Measurements from ENCODE around the gene PNKD.
A peak's percentile ranks its signal among the peaks of the same experiment; 100 is the strongest.

The PNKD gene

GRCh38 chr2:218292048-218293014 lies 22.0 kb downstream of the PNKD start, which contains the start of gene TMBIM1:
TMBIM1 (minus strand) TSS chr2:218292503; CDS start chr2:218282141, 10,362 bp downstream.
- TF ChIP-seq, protein P1, sequence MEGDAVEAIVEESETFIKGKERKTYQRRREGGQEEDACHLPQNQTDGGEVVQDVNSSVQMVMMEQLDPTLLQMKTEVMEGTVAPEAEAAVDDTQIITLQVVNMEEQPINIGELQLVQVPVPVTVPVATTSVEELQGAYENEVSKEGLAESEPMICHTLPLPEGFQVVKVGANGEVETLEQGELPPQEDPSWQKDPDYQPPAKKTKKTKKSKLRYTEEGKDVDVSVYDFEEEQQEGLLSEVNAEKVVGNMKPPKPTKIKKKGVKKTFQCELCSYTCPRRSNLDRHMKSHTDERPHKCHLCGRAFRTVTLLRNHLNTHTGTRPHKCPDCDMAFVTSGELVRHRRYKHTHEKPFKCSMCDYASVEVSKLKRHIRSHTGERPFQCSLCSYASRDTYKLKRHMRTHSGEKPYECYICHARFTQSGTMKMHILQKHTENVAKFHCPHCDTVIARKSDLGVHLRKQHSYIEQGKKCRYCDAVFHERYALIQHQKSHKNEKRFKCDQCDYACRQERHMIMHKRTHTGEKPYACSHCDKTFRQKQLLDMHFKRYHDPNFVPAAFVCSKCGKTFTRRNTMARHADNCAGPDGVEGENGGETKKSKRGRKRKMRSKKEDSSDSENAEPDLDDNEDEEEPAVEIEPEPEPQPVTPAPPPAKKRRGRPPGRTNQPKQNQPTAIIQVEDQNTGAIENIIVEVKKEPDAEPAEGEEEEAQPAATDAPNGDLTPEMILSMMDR (IDR thresholded peaks at IDR 0.05) = peak; percentile 89

DNA sequence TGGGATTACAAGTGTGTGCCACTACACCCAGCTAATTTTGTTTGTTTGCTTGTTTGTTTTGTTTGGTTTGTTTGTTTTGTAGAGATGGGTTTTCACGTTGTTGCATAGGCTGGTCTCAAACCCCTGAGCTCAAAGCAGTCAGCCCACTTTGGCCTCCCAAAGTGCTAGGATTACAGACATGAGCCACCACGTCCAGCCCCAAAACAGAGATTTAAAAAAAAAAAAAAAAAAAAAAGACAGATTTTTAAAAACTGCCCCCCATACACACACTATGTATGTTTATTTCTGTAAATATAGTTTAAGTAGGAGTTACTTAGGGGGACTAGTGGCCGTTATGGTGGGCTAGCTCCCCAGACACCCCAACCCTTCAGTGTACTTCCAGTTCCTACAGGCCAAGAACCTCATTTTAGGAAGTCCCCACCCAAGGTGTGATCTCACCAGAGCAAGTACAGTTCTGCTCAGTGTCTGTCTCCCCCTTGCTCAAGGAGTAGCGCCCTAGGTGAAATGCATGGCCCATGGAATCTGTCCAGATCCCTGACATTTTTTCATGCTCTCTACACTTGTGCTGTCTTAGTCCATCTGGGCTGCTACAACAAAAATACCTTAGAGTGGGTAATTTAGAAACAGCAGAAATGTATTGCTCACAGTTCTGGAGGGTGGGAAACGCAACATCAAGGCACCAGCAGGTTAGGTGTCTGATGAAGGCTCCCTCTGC lies 23.6 kb downstream of the PNKD start:
- TF ChIP-seq, protein P1 (IDR thresholded peaks at IDR 0.05) = no peak

DNA sequence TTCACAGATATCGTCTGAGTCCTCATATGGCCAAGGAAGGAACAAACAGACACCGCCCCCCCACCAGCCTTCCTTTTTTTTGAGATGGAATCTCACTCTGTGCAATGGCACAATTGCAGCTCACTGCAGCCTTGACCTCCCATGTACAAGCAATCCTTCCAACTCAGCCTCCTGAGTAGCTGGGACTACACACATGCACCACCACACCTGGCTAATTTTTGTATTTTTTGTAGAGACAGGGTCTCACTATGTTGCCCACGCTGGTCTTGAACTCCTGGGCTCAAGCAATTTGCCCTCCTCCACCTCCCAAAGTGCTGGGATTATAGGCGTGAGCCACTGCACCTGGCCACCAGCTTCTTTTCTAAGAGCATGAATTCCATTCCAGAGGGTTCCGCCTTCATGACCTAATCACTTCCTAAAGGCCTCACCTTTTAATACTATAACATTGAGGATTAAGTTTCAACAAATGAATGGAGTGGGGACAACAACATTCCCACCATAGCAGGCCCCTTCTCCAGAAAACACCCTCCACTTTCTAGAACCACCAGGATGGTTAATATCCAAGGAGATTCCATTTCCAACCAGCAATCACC lies 24.2 kb downstream of the PNKD start:
- TF ChIP-seq, protein P1 (IDR thresholded peaks at IDR 0.05) = no peak

DNA sequence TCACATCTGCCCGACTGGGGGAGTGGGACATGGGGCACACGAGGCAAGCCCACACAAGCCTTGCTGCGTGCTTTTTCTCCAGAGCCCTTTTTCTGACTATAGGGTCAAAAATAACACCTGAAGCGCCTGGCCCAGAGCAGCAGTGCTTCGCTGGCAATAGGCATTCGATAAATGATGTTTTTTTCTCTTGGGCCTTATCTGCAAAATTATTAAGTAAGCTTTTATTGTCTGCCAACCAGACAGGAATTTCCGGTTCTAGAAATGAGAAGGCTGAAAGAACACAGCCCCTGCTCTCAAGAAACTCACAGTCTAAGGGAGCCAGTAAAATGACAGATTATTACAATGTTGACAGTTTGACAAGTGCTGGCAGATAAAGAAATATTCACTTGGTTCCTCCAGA lies 24.7 kb downstream of the PNKD start:
- TF ChIP-seq, protein P1 (IDR thresholded peaks at IDR 0.05) = no peak

DNA sequence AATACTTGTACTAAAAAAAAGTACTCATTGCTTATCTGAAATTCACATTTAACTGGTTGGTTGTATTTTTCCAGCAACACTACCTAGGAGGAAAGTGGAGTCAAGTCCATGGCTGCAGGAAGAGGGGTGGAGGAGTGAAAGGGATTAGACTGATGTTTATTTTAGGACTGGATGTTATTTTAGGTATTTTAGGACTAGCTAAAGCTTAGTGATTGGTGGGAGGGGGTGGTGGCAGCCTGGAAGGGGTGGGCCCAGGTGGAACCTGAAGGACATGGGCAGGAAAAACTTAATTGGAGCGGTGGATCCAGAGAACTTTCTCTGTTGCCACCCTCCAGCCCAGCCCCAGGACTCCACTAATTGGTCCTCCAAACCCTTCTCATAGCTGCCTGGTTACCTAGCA lies 25.9 kb downstream of the PNKD start:
- TF ChIP-seq, protein P1 (IDR thresholded peaks at IDR 0.05) = no peak

DNA sequence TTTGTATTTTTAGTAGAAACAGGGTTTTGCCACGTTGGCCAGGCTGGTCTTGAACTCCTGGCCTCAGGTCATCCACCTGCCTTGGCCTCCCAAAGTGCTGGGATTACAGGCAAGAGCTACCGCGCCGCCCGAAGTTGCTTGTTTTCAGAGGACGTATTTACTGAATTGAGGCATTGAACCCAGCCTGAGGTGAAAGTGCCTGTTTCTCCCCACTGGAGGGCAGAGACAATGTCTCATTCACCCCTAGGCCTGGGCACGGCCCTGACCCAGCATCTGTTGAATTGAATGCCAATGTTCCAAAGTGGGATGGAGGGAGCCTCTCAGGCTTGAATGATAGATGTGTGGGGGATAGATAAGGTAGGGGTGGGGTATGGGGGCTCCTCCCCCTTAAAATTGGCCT lies 26.5 kb downstream of the PNKD start:
- TF ChIP-seq, protein P1 (IDR thresholded peaks at IDR 0.05) = no peak

GRCh38 chr2:218298314-218298875 lies 28.1 kb downstream of the PNKD start:
- TF ChIP-seq, protein P1 (IDR thresholded peaks at IDR 0.05) = no peak
